ENCODE results near the gene CDC20.

Gene CDC20

GRCh38 chr1:43349594-43350306 lies 9.0 kb upstream of the CDC20 start:
- Histone ChIP-seq H3K27ac (peak overlapping the region; percentile 76 to 86), H3K4me3 (peak overlapping the region; percentile 76)
- no peak for DNase-seq (ENCODE audit: low spot score)
- TF ChIP-seq CTCF (IDR thresholded peaks at IDR 0.05): no peak

GRCh38 chr1:43350976-43351375 lies 7.8 kb upstream of the CDC20 start:
- no peak for TF ChIP-seq CTCF (IDR thresholded peaks at IDR 0.05)
- no peak for DNase-seq (ENCODE audit: low spot score)
- no peak overlapping the region for H3K27ac ChIP-seq
- H3K4me3 ChIP-seq: no peak overlapping the region

- no peak for DNase-seq (ENCODE audit: low spot score)
- Histone ChIP-seq H3K27ac (no peak overlapping the region), H3K4me3 (no peak overlapping the region)
- no peak for TF ChIP-seq CTCF (IDR thresholded peaks at IDR 0.05)
Observed at GRCh38 chr1:43351421-43352350, 7.1 kb upstream of the CDC20 start.

GRCh38 chr1:43352351-43352705 lies 6.5 kb upstream of the CDC20 start:
- Histone ChIP-seq H3K4me3 (no peak overlapping the region), H3K27ac (no peak overlapping the region)
- TF ChIP-seq CTCF (IDR thresholded peaks at IDR 0.05): no peak
- DNase-seq (ENCODE audit: low spot score): no peak

- H3K4me3 ChIP-seq: no peak overlapping the region
- no peak for TF ChIP-seq CTCF (IDR thresholded peaks at IDR 0.05)
- no peak overlapping the region for H3K27ac ChIP-seq
- no peak for DNase-seq (ENCODE audit: low spot score)
Observed at GRCh38 chr1:43352881-43353280, 5.9 kb upstream of the CDC20 start.

GRCh38 chr1:43354471-43354870 lies 4.3 kb upstream of the CDC20 start:
- no peak for DNase-seq (ENCODE audit: low spot score)
- no peak for TF ChIP-seq CTCF (IDR thresholded peaks at IDR 0.05)

More at GRCh38 chr1:43354471-43354870, 4.3 kb upstream of the CDC20 start:
- Histone ChIP-seq H3K4me3 (no peak overlapping the region), H3K27ac (no peak overlapping the region)
